Measurements from ENCODE around the gene LETM1.

LETM1 gene

DNA sequence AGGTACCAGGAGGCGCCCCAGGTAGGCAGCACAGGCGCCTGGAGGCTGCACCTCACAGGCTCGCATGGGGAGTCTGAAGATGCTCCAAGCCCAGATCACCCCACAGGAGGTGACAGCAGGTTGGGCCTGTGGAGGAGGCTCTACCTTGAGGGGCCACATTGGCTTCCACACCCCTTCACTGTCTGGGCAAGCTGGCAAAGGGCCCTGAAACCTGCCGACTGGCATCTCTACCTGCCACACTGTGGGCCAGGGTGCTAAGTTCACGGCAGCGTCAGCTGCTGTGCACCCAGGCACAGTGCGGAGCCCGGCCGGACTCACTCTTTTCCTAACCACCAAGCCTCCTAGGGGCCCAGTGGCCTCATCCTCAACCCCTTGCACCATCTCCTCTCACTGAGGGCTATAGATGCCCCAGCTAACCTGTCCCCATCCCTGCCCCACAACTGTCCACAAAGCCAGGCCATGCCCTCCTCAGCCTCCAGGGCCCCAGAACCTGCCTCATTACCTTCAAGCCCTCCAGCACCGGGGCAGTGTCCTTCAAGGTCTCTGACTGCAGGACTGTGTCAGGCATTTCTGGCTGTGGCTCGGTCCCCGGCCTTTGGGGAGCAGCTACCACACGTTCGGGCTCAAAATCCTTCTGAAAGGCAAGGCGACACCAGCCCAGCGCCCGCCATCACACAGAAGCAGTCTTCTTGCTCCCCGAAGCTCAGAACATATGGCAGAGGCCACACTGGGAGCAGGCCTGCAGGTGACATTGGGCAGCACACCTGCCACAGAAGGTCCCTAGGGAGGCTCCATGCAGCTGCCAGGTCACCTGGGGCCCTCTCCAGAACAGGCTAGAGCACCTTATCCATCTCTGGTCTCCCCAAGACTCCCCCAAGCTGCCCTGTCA is 34.0 kb downstream of the LETM1 start:
- no peak overlapping the region for H3K4me3 ChIP-seq (ENCODE audit: low read depth, low read length)
- no peak for TF ChIP-seq CTCF (IDR thresholded peaks at IDR 0.05; ENCODE audit: insufficient read depth, low read depth, low read length, missing control alignments)
- no peak for DNase-seq (ENCODE audit: low read depth)

DNA sequence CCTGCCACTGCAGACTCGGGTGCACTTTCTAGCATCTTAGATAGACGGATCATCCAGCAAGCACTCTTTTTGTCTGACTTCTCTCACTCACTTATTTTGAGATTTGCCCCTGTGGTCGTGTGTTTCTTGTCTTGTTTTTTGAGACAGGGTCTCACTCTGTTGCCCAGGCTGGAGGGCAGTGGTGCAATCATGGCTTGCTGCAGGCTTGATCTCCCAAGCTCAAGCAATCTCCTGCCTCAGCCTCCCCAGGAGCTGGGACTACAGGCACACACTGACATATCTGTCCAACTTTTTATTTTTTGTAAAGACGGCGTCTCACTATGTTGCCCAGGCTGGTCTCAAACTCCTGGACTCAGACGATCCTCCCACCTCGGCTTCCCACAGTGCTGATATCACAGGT is 36.1 kb downstream of the LETM1 start:
- TF ChIP-seq CTCF (IDR thresholded peaks at IDR 0.05; ENCODE audit: insufficient read depth, low read depth, low read length, missing control alignments) = no peak
- no peak for DNase-seq (ENCODE audit: low read depth)
- no peak overlapping the region for H3K4me3 ChIP-seq (ENCODE audit: low read depth, low read length)

- no peak for TF ChIP-seq CTCF (IDR thresholded peaks at IDR 0.05; ENCODE audit: insufficient read depth, low read depth, low read length, missing control alignments)
- DNase-seq (ENCODE audit: low read depth) = no peak
- H3K4me3 ChIP-seq (ENCODE audit: low read depth, low read length) = no peak overlapping the region
These were observed 36.7 kb downstream of the LETM1 start for GRCh38 chr4:1819284-1819683.

DNA sequence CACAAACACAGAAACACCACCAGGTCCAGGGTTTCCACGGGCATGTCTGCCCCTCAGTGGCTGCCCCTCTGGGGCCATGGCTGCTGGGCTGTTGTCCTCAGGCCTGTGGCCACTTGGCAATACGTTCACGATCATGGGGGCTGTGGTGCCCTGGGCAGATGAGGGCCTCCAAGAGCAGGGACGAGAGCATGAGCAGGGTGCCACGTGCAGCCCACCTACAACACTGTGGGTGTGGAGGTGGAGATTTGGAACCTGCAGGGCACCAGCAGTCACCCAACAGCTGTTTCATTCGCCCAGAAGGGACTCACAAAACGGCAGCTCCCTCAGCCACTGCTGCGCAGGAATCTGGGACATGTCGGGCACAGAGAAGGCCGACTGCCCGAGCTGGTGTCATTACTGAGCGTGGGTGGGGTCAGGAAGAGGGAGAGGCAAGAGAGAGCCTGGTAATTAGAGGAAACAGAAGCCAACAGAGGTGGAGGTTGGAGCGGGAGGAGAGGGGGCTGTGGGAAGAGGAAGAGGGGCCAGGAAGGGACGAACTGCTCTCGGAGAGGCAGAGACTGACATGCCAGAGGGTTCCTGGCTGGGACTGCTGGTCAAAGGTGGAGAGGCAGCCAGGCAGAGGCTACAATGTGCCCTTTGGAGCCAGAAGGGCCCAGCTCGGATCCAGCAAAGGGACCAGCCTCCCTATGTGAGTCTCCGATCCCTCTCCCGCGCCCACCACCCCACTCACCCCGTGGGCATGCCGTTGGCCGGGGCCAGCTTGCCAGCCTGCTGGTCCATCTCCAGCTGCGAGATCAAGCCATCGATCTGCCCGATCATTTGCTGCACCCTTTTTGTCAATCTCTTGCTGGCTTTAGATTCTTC is 39.7 kb downstream of the LETM1 start:
- TF ChIP-seq CTCF (IDR thresholded peaks at IDR 0.05; ENCODE audit: insufficient read depth, low read depth, low read length, missing control alignments) = no peak
- H3K4me3 ChIP-seq (ENCODE audit: low read depth, low read length) = no peak overlapping the region
- DNase-seq (ENCODE audit: low read depth) = no peak

GRCh38 chr4:1815096-1815996 is 40.6 kb downstream of the LETM1 start:
- DNase-seq (ENCODE audit: low read depth) = no peak
- H3K4me3 ChIP-seq (ENCODE audit: low read depth, low read length) = no peak overlapping the region
- TF ChIP-seq CTCF (IDR thresholded peaks at IDR 0.05; ENCODE audit: insufficient read depth, low read depth, low read length, missing control alignments) = no peak

GRCh38 chr4:1814453-1814852 is 41.5 kb downstream of the LETM1 start:
- TF ChIP-seq CTCF (IDR thresholded peaks at IDR 0.05; ENCODE audit: insufficient read depth, low read depth, low read length, missing control alignments) = no peak
- H3K4me3 ChIP-seq (ENCODE audit: low read depth, low read length) = no peak overlapping the region
- DNase-seq (ENCODE audit: low read depth) = no peak
